Spleen (tissue), 11 donors: Measurements from ENCODE around the gene FIGNL1. TPM values are rescaled to one million over a fixed set of nuclear protein-coding genes. Genes with fewer than 3 reads are reported as not detected.

Experiments
- DNase-seq: peaks from one replicate; pipeline ENCODE4 v3.0.0-alpha.2; 2020
- H3K27ac ChIP-seq, 8 donors: fragments of 200-600 bp; sonication (generic) in 7 of 8; 1 replicate in 4 of 8; 2 replicates in 4 of 8; pipeline versions ENCODE4 v1.5.0 to v1.8.0; 2016 to 2021; ENCODE audit warnings: inconsistent platforms in 4 of 8, mild to moderate bottlenecking in 4 of 8, moderate library complexity in 1 of 8
- H3K27me3 ChIP-seq, 7 donors: fragments of 200-600 bp; sonication (generic) in 6 of 7; replicated peaks in 1 of 7; 1 replicate in 4 of 7; 2 replicates in 3 of 7; pipeline versions ENCODE4 v1.5.0 to v1.8.0; 2016 to 2021; ENCODE audit warnings: inconsistent platforms in 3 of 7, mild to moderate bottlenecking in 1 of 7
- H3K36me3 ChIP-seq, 6 donors: fragments of 200-600 bp; sonication (generic) in 5 of 6; 1 replicate in 4 of 6; 2 replicates in 2 of 6; pipeline versions ENCODE4 v1.5.0 to v1.8.0; 2016 to 2021; ENCODE audit warnings: inconsistent platforms in 2 of 6
- H3K4me1 ChIP-seq, 6 donors: fragments of 200-600 bp; sonication (generic) in 5 of 6; 1 replicate in 3 of 6; 2 replicates in 3 of 6; pipeline versions ENCODE4 v1.5.0 to v1.8.0; 2016 to 2021; ENCODE audit warnings: inconsistent platforms in 3 of 6
- H3K4me3 ChIP-seq, 8 donors: fragments of 200-600 bp; sonication (generic) in 7 of 8; 1 replicate in 4 of 8; 2 replicates in 4 of 8; pipeline versions ENCODE4 v1.5.0 to v1.8.0; 2016 to 2021; ENCODE audit warnings: inconsistent platforms in 4 of 8, mild to moderate bottlenecking in 4 of 8, moderate library complexity in 2 of 8
- H3K9me3 ChIP-seq, 8 donors: fragments of 200-600 bp; sonication (generic) in 7 of 8; 1 replicate in 4 of 8; 2 replicates in 4 of 8; pipeline versions ENCODE4 v1.5.0 to v1.8.0; 2016 to 2021; ENCODE audit warnings: inconsistent platforms in 4 of 8
- POLR2A ChIP-seq, 3 donors: fragments of 450-650 bp; IDR thresholded peaks; one replicate each; pipeline ENCODE4 v1.5.1; 2017; ENCODE audit warnings: antibody characterized with exemption in 3 of 3, mild to moderate bottlenecking in 1 of 3
- POLR2AphosphoS5 ChIP-seq, 3 donors: sonication (generic); formaldehyde crosslinking; IDR thresholded peaks; one replicate each; pipeline ENCODE4 v1.5.1; 2017; ENCODE audit warnings: antibody characterized with exemption in 3 of 3
- WGBS, 5 donors: extraction: QIAGEN DNeasy Blood & Tissue Kit in 3 of 5; methylation state at CpG; one replicate each; pipeline versions ENCODE4 v1.1.5 to v1.1.7; 2013 to 2018; 5-methylcytosine and 5-hydroxymethylcytosine counted together
- intact Hi-C: fragments of 100-400 bp; cut with DNase I; formaldehyde crosslinking; loops from one replicate; pipeline ENCODE4 v1.15.0; 2023; ENCODE audit warnings: low total_unique reads
- polyA plus RNA-seq, 3 donors: library from polyadenylated mRNA; stranded (reverse); fragments of 200-250 nt; gene quantifications; one replicate each; pipeline ENCODE4 v1.2.1, GENCODE V29; 2013
- total RNA-seq, 7 donors: library from RNA; depleted of rRNA in 3 of 7; stranded (reverse); fragments of >200 nt in 3 of 7; fragmentation: NEBNext Ultra II Directional in 4 of 7; extraction: Animal tissue kit (Norgen Biotek cat#: 25700) in 4 of 7; gene quantifications; one replicate each; pipeline versions ENCODE4 v1.1.0 to v1.2.1, GENCODE V29; 2016 to 2021
- TF ChIP-seq, protein P1 (sequence below), 11 experiments: fragments of 200-600 bp in 7 of 11; fragments of 450-650 bp in 4 of 11; sonication (generic) in 4 of 11; IDR thresholded peaks in 8 of 11; conservative IDR thresholded peaks in 3 of 11; 1 replicate in 7 of 11; 2 replicates in 4 of 11; pipeline versions ENCODE4 v1.4.0 to v1.8.0; 2016 to 2021; ENCODE audit warnings: antibody characterized with exemption in 11 of 11, inconsistent platforms in 4 of 11, mild to moderate bottlenecking in 1 of 11
- donor health status: healthy with polysubstance abuse.
- donor health status: DM: no; HTN: no; CAD: no; lungs with moderate emphysema.
- donor health status: DM: no; HTN: no; CAD: no.
- donor health status: Bipolar disorder and iron deficiency.
- donor health status: healthy.
- donor health status: DM: no; HTN: no; CAD: no.
- donor health status: DM: yes; HTN: yes; CAD: no.

The FIGNL1 gene
- total and polyA plus RNA-seq, 10 donors, result 5.0 to 22.5 (median 10.7) TPM

DNA sequence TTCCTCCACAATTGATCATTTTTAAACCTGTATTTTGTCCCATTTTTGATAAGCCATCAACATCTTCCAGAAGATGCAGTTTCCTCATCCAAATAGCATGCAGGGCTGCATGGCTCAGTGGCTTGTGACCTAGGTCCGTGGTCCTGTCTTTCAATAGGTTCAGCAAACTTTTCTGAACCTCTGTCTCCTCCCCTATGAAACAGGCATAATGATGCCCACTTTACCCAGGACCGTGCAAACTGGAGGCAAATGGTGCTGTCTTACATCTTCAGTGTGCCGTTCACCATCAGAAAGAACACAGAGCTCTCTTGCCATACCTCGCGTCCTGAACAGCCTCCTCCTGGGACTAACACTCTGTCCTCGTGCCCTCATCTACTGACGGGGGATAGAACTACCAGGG lies 22.3 kb upstream of the FIGNL1 start:
- intact Hi-C loops, result no loop called here
- no peak overlapping the region for H3K4me3 ChIP-seq
- H3K36me3 ChIP-seq, result no peaks in the 10 kb centered on the region
- H3K27me3 ChIP-seq, result no peaks in the 10 kb centered on the region
- WGBS, 5 donors, result 91 to 97% (median 92%) methylated on average over 7 of the region's 7 CpGs
- no peak overlapping the region for H3K27ac ChIP-seq
- no peak for DNase-seq
- no peak for TF ChIP-seq POLR2AphosphoS5 (IDR thresholded peaks at IDR 0.05)
- TF ChIP-seq POLR2A (IDR thresholded peaks at IDR 0.05), result no peak
- H3K9me3 ChIP-seq, result no peaks in the 10 kb centered on the region
- peaks cover 0 to 24% (median 14%) of the 10 kb centered on the region in 6 donors for H3K4me1 ChIP-seq

DNA sequence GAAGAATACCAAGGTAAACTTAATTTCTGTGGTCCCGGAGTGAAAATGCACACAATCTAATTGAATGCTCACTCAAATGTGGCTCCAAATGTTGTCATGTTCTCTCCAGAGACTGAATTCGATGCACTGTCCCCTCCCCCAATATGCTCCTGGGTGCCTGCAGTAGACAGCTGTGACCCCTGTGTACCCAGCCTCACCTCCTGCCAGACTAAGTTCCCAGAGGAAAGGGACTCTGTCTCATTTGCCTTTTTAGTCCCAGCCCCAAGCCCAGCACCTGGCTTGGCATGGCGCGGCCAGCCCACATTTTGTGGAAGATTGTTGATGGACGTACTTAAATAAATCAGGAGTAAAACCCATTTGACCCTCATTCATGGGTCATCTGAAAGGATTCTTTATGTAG lies 21.8 kb upstream of the FIGNL1 start:
- Histone ChIP-seq H3K27ac (no peak overlapping the region), H3K27me3 (no peaks in the 10 kb centered on the region), H3K4me1 (peaks cover 0 to 24% (median 14%) of the 10 kb centered on the region in 6 donors), H3K4me3 (no peak overlapping the region), H3K9me3 (no peaks in the 10 kb centered on the region), H3K36me3 (no peaks in the 10 kb centered on the region)
- TF ChIP-seq POLR2A (IDR thresholded peaks at IDR 0.05) (no peak), POLR2AphosphoS5 (IDR thresholded peaks at IDR 0.05) (no peak)
- TF ChIP-seq, protein P1, sequence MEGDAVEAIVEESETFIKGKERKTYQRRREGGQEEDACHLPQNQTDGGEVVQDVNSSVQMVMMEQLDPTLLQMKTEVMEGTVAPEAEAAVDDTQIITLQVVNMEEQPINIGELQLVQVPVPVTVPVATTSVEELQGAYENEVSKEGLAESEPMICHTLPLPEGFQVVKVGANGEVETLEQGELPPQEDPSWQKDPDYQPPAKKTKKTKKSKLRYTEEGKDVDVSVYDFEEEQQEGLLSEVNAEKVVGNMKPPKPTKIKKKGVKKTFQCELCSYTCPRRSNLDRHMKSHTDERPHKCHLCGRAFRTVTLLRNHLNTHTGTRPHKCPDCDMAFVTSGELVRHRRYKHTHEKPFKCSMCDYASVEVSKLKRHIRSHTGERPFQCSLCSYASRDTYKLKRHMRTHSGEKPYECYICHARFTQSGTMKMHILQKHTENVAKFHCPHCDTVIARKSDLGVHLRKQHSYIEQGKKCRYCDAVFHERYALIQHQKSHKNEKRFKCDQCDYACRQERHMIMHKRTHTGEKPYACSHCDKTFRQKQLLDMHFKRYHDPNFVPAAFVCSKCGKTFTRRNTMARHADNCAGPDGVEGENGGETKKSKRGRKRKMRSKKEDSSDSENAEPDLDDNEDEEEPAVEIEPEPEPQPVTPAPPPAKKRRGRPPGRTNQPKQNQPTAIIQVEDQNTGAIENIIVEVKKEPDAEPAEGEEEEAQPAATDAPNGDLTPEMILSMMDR (IDR thresholded peaks at IDR 0.05 in 8 of 11, conservative IDR thresholded peaks at IDR 0.05 in 3 of 11), result no peak
- intact Hi-C loops, result no loop called here
- 92 to 97% (median 96%) methylated on average over 5 of the region's 5 CpGs for WGBS, 5 donors
- no peak for DNase-seq

DNA sequence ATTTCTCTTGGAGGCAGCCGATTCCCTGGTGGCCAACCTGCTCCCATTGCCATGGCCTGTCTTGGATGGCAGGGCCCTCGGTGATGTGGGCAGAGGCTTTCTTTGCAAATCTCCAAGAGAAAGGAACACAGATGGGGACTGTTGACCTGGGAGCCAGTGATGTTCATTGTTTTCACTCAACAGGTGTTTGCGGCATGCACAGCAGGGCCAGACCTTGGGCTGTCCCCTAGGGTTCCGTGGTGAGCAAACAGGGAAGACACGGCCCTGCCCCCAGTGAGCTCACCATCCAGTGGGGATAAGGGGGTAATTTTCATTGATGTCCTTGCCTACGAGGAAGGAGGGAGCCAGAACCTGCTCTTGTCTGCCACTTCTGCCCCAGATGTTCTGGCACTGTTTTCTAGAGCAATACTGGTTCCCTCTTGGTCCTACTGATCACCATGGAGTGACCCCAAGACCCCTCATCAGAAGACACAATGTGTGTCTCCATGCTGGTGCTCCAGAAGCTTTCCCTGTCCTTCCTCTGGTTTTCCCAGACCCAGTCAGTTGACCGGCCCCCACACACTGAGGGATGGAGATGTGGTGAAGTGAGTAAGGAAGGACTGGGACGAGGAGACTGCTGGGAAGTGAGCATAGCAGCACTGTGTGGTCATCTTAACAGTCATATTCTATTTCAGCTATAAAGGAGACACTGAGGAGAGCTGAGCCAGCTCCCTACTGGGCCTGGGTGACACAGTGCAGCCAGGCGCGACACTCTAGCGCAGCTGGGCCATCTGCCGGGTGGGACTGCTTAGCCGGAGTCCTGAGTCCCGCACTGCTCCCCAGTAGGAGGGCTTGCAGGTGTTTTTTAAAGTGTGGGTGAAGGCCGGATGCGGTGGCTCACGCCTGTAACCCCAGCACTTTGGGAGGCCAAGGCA lies 20.4 kb upstream of the FIGNL1 start:
- Histone ChIP-seq H3K36me3 (no peaks in the 10 kb centered on the region), H3K9me3 (no peaks in the 10 kb centered on the region), H3K4me3 (no peak overlapping the region), H3K4me1 (peaks cover 0 to 23% (median 14%) of the 10 kb centered on the region in 6 donors), H3K27me3 (no peaks in the 10 kb centered on the region), H3K27ac (no peak overlapping the region)
- TF ChIP-seq, protein P1 (IDR thresholded peaks at IDR 0.05 in 8 of 11, conservative IDR thresholded peaks at IDR 0.05 in 3 of 11), result no peak
- no peak for TF ChIP-seq POLR2AphosphoS5 (IDR thresholded peaks at IDR 0.05)
- TF ChIP-seq POLR2A (IDR thresholded peaks at IDR 0.05), result no peak
- peak; percentile 65 for DNase-seq
- intact Hi-C loops, result no loop called here
- WGBS, 5 donors, result 89 to 92% (median 91%) methylated on average over 17 of the region's 17 CpGs

DNA sequence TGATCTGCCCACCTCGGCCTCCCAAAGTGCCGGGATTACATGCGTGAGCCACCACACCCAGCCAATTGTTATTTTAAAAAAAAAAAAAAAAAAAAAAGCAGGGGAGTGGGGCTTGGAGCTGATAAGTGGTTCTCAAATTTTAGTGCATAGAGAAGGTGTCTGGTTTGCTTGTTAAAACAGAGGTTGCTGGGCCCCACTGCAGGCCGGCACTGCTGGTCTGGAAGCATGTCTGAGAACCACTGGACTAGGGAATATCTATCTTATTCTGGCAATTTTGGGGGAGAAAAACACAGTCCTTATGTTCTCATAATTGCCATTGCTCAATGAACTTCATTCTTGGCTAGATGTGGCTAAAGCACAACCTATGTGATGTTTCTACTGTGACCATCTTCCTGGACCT lies 19.0 kb upstream of the FIGNL1 start:
- WGBS, 5 donors, result 91 to 100% (median 94%) methylated on average over 4 of the region's 4 CpGs
- no peak for TF ChIP-seq POLR2AphosphoS5 (IDR thresholded peaks at IDR 0.05)
- TF ChIP-seq, protein P1 (IDR thresholded peaks at IDR 0.05 in 8 of 11, conservative IDR thresholded peaks at IDR 0.05 in 3 of 11), result no peak
- TF ChIP-seq POLR2A (IDR thresholded peaks at IDR 0.05), result no peak
- no peak overlapping the region for H3K4me3 ChIP-seq
- no peak for DNase-seq
- H3K4me1 ChIP-seq, result peaks cover 0 to 12% (median 10%) of the 10 kb centered on the region in 6 donors
- H3K27me3 ChIP-seq, result no peaks in the 10 kb centered on the region
- H3K36me3 ChIP-seq, result no peaks in the 10 kb centered on the region
- H3K27ac ChIP-seq, result no peak overlapping the region
- H3K9me3 ChIP-seq, result no peaks in the 10 kb centered on the region
- intact Hi-C loops, result loop anchor here (5.0 to 10.0 kb wide), 2 partner anchors 206 to 673 kb away; no protein-coding TSS in a partner anchor
